ENCODE data around the gene FOXL2NB.

The FOXL2NB gene

DNA sequence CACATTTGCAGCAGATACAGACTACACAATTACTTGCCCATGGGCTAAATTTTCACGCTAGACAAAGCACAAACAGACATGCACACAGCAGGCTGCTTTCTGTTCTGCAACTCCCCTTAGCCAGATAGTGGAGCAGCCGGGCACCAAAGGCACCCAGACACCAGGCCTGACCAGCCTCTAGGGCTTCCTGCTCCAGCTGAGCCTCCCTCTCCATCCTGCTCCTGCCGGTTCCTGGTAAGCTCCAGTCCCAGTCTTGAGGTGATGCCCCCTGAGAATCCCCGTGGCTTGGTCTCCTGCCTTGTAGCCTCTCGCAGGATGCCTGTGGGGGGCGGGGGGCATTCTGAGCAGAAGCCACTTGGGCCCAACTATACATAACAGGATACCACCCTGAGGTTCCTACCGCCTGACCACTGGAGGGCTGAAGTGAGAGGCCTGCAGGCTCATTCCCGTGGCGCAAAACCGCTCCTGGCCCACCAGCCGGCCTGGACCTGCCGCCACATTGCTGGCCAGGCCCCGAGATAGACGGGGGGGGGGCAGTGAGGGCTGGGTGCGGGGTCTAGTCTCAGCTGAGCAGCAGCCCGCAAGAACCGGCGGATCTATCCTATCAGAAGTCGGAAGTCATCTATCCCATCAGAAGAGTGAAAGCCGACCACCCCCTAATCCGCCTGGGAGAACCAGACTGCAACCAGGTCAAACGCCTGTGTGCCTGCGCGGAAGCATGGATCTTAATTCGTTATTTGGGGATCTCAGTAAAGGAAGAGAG is 4.0 kb upstream of the FOXL2NB start:
- TF ChIP-seq, protein P1, sequence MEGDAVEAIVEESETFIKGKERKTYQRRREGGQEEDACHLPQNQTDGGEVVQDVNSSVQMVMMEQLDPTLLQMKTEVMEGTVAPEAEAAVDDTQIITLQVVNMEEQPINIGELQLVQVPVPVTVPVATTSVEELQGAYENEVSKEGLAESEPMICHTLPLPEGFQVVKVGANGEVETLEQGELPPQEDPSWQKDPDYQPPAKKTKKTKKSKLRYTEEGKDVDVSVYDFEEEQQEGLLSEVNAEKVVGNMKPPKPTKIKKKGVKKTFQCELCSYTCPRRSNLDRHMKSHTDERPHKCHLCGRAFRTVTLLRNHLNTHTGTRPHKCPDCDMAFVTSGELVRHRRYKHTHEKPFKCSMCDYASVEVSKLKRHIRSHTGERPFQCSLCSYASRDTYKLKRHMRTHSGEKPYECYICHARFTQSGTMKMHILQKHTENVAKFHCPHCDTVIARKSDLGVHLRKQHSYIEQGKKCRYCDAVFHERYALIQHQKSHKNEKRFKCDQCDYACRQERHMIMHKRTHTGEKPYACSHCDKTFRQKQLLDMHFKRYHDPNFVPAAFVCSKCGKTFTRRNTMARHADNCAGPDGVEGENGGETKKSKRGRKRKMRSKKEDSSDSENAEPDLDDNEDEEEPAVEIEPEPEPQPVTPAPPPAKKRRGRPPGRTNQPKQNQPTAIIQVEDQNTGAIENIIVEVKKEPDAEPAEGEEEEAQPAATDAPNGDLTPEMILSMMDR (IDR thresholded peaks at IDR 0.05; ENCODE audit: borderline replicate concordance, insufficient read depth, low read depth, low read length): no peak
- H3K4me3 ChIP-seq (ENCODE audit: low read depth, low read length): no peak overlapping the region

DNA sequence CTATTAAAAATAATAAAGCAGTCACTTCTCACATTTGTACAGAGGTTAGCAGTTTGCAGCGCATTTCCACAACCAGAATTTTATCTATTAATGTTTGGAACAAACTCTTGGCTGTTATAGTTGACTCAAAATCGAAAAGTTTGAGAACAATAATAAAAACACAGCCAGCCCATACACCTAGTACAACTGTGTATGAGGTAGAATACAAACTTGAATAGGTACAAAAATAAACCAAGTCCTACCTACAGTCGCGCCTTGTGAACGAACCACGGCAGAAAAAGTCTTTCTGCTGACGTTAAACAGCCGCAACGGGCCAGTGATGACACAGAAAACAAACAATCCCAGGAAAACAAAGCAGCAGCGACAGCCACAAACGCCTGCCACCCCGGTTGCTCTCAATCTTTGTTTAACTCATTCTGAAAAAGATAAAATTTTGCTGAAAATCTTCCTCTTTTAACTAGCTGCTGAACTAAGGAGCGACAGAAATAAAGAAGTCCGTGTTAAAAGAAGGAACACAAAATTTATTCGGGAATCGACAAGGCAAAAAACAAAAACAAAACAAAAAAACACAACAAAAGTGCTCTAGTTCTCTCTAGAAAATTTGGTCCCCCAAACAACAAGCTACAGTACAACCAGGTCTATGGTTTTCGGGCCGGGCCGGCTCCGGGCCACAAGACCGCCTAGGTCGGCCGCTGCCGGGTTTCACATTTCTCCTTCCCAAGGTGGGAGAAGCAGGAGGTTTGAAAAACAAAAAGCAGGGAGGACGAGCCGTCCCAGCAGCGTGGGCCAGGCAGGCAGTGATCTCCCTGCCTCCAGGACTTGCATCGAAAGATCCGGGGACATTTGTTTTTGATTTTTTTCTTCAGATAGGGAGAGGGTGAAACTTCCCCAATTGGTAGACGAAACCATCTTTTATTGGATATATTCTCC is 3.0 kb upstream of the FOXL2NB start:
- H3K4me3 ChIP-seq (ENCODE audit: low read depth, low read length): no peak overlapping the region

DNA sequence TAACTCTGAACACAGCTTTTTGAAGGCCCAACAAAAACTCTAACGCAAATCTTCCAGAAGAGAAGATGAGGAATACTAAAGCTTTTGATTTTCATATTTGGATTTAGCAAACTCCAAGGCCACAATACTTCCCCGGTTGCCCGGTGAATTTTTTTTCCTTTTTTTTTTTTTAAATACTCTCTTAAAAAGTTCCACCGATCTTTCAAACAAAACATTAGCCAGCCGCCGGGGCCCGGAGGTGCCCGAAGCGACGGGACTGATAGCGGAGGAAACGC is 2.4 kb upstream of the FOXL2NB start:
- TF ChIP-seq, protein P1 (IDR thresholded peaks at IDR 0.05; ENCODE audit: borderline replicate concordance, insufficient read depth, low read depth, low read length): no peak
- no peak overlapping the region for H3K4me3 ChIP-seq (ENCODE audit: low read depth, low read length)

More for the DNA sequence above, 3.0 kb upstream of the FOXL2NB start:
- TF ChIP-seq, protein P1 (IDR thresholded peaks at IDR 0.05; ENCODE audit: borderline replicate concordance, insufficient read depth, low read depth, low read length): no peak

DNA sequence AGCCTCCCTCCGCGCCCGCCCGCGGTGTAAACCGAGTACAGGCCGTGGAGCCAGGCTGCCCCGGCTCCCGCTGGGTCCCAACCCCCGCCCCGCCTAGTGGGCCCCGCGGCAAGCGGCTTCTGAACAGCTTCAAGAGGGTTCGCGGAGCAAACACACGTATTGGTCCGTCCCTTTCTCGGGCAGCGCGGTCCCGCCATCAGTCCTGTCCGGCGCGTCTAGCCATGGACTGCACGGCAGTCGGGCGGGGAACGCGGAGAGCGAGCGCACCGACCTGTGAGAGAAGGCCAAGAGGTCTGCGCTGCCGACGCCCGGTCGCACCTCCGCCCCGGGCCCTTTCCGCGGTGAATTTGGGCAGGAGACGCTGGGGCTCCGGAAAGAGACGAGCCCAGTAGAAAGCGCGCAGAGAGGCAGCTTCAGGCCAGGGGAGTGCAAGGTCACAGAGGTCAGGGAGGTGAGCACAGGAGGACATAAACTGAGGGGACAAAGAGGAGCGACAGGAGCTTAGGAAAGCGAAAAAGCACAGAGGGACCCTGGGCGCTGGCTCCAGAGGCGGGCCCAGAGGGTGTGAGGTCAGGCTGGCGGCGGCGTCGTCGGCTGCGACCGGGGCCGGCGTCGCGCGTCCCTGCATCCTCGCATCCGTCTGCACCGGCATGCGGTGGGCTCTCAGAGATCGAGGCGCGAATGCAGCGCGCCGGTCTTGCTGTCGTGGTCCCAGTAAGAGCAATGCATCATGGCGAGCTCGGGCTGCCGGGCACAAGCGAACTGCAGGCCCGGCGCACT is 1.9 kb upstream of the FOXL2NB start:
- TF ChIP-seq, protein P1 (IDR thresholded peaks at IDR 0.05; ENCODE audit: borderline replicate concordance, insufficient read depth, low read depth, low read length): no peak

DNA sequence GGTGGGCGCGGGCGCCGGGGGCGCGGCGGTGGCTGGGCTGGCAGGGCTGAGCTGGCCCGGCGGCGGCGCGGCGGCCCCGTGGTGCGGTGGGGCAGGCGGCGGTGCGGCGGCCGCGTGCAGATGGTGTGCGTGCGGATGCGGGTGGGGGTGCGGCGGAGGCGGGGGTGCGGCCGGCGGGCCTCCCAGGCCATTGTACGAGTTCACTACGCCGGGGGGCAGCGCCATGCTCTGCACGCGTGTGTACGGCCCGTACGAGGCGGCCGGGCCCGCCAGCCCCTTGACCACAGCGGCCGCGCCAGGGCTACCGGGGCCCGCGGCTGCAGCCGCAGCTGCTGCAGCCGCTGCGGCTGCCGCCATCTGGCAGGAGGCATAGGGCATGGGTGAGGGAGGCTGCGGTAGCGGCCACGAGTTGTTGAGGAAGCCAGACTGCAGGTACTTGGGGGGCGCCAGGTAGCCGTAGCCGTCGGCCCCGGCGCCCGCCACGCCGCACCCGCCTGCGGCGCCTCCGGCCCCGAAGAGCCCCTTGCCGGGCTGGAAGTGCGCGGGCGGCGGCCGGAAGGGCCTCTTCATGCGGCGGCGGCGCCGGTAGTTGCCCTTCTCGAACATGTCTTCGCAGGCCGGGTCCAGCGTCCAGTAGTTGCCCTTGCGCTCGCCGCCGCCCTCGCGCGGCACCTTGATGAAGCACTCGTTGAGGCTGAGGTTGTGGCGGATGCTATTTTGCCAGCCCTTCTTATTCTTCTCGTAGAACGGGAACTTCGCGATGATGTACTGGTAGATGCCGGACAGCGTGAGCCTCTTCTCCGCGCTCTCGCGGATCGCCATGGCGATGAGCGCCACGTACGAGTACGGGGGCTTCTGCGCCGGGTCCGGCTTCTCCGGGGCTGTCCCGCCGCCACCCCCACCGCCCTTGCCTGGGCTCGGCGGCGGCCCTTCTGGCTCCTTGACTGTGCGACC is 1.0 kb upstream of the FOXL2NB start:
- TF ChIP-seq, protein P1 (IDR thresholded peaks at IDR 0.05; ENCODE audit: borderline replicate concordance, insufficient read depth, low read depth, low read length): peak; percentile 24; the same call in 1 of the 2 replicates
- H3K4me3 ChIP-seq (ENCODE audit: low read depth, low read length): no peak overlapping the region

More for the DNA sequence above, 1.9 kb upstream of the FOXL2NB start:
- H3K4me3 ChIP-seq (ENCODE audit: low read depth, low read length): no peak overlapping the region

DNA sequence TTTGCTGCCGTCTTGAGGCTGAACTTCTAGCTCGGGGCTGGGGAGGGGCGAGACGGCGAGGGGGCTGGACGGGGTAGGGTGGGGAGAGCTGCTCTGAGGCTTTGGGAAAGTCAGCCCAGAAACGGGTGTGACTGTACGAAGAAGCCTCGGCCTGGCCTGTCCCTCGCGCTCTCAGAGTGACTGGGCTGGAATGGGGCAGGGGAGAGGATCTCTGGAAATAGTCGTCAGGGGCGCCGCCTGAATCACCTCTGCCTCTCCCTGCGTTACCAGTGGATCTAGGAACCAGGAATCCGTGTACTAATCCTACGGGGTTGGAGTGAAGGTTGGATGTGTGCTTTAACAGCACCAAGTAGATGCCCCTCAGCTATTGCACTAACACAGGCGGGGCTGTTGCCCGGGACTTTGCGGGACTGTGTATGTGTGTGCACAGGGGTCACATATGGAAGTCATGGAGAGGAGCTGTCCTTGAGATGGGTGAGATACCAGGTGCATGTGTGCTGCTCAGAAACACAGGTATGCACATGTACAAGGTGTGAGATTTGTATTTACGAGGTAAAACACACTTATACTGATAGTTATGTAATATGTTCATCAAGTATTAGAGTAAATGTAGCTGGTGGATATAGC is 591 bp downstream of the FOXL2NB start:
- no peak overlapping the region for H3K4me3 ChIP-seq (ENCODE audit: low read depth, low read length)
- TF ChIP-seq, protein P1 (IDR thresholded peaks at IDR 0.05; ENCODE audit: borderline replicate concordance, insufficient read depth, low read depth, low read length): no peak

Data from GM12875 (cell line).